Activated naive CD4-positive, alpha-beta T cell treated with anti-CD3 and anti-CD28 coated beads for 36 hours (primary cell): Measurements from ENCODE around the gene GTF2A1L. TPM values are rescaled to one million over a fixed set of nuclear protein-coding genes. Genes with fewer than 3 reads are reported as not detected.

Experiments
- CTCF ChIA-PET: fragments of 350-600 bp; sonication (Branson Sonifier 250); formaldehyde crosslinking; loops from one replicate; lab custom pipeline; 2021; ENCODE audit warnings: antibody characterized with exemption; lab: Charles Lee
- DNase-seq: peaks from one replicate; pipeline ENCODE4 v3.0.0-alpha.2; 2020
- H3K27ac Mint-ChIP-seq: one replicate; pipeline ENCODE4 v1.8.0; 2021; ENCODE audit warnings: mild to moderate bottlenecking, mixed read lengths
- H3K27me3 Mint-ChIP-seq: one replicate; pipeline ENCODE4 v1.8.0; 2021; ENCODE audit warnings: low read depth, mixed read lengths
- H3K36me3 Mint-ChIP-seq: one replicate; pipeline ENCODE4 v1.8.0; 2021; ENCODE audit warnings: low read depth, mixed read lengths
- H3K4me1 Mint-ChIP-seq: one replicate; pipeline ENCODE4 v1.8.0; 2021; ENCODE audit warnings: low read depth, mixed read lengths
- H3K4me3 Mint-ChIP-seq: one replicate; pipeline ENCODE4 v1.8.0; 2021; ENCODE audit warnings: mild to moderate bottlenecking, moderate library complexity, mixed read lengths
- H3K9me3 Mint-ChIP-seq: one replicate; pipeline ENCODE4 v1.8.0; 2021; ENCODE audit warnings: mixed read lengths
- intact Hi-C: fragments of 100-400 bp; cut with micrococcal nuclease; formaldehyde crosslinking; loops from one replicate; pipeline ENCODE4 v1.15.1; 2023
- total RNA-seq, 2 experiments: library from RNA; stranded (reverse); gene quantifications; one replicate each; pipeline ENCODE4 v1.2.3, GENCODE V29; 2021

Gene GTF2A1L, protein sequence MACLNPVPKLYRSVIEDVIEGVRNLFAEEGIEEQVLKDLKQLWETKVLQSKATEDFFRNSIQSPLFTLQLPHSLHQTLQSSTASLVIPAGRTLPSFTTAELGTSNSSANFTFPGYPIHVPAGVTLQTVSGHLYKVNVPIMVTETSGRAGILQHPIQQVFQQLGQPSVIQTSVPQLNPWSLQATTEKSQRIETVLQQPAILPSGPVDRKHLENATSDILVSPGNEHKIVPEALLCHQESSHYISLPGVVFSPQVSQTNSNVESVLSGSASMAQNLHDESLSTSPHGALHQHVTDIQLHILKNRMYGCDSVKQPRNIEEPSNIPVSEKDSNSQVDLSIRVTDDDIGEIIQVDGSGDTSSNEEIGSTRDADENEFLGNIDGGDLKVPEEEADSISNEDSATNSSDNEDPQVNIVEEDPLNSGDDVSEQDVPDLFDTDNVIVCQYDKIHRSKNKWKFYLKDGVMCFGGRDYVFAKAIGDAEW
- not detected for total RNA-seq

DNA sequence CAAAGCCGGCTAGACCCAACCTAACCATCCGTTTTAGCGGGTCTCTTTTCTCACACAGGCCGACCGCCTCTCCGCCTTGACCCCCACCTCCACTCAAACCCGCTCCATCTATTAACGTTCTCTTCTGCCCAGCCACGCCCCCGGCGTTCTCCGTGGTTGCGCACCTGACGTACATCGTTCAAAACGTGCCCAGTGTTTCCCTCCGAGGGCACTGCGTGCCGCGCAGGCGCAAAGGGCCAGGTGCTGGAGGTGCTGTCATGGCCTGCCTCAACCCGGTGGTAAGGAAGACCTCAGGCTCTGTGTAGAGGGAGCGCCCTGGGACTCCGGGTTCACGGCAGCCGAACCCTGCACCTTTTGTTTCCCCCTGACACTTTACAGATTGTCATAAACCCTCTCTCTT, at the start of gene GTF2A1L:
Gene GTF2A1L (plus strand): TSS at position 239 of the 400 bp plus-strand sequence. CDS start 19 bp downstream, at position 258.
- peaks cover 3% of the 10 kb centered on the region for H3K9me3 Mint-ChIP-seq
- intact Hi-C loops: no loop called here
- CTCF ChIA-PET: no interaction called here
- H3K27me3 Mint-ChIP-seq: no peaks in the 10 kb centered on the region
- no peaks in the 10 kb centered on the region for H3K4me1 Mint-ChIP-seq
- no peak for DNase-seq
- no peaks in the 10 kb centered on the region for H3K36me3 Mint-ChIP-seq
- no peak within 1 kb of the TSS for H3K27ac Mint-ChIP-seq
- H3K4me3 Mint-ChIP-seq: no peak within 1 kb of the TSS

- no peak for DNase-seq
- Mint-ChIP-seq H3K27ac (no peak overlapping the region), H3K36me3 (no peaks in the 10 kb centered on the region), H3K4me3 (no peak overlapping the region), H3K4me1 (no peaks in the 10 kb centered on the region), H3K27me3 (no peaks in the 10 kb centered on the region), H3K9me3 (no peaks in the 10 kb centered on the region)
- CTCF ChIA-PET: no interaction called here
- intact Hi-C loops: no loop called here
Measured at GRCh38 chr2:48568547-48568946, 49.1 kb upstream of the GTF2A1L start.

- peaks cover under 1% of the 10 kb centered on the region for H3K9me3 Mint-ChIP-seq
- H3K36me3 Mint-ChIP-seq: no peaks in the 10 kb centered on the region
- H3K27me3 Mint-ChIP-seq: no peaks in the 10 kb centered on the region
- H3K4me3 Mint-ChIP-seq: no peak overlapping the region
- intact Hi-C loops: no loop called here
- peaks cover 1% of the 10 kb centered on the region for H3K4me1 Mint-ChIP-seq
- no peak overlapping the region for H3K27ac Mint-ChIP-seq
- no peak for DNase-seq
- CTCF ChIA-PET: no interaction called here
Measured at GRCh38 chr2:48569433-48569832, 48.2 kb upstream of the GTF2A1L start.

DNA sequence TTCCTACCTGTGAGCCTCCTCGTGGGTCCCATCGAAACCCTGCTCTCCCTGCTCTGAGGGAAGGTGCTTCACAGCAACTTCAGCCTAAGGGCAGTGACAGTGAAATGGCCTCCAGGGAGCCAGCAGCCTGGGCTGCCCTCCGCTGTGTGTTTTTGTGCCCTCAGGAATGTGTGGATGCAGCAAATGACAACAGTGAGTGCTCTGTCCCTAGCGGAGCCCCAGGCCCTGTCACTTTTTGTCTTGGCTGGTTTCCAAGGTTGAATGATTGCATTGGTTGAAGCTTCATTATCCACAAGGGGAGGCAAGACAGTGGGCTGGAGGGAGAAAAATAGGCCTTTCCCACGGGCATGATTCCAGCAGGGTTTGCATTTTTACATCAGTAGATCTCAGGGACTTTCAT, 44.8 kb upstream of the GTF2A1L start:
- intact Hi-C loops: no loop called here
- no peak for DNase-seq
- H3K27me3 Mint-ChIP-seq: no peaks in the 10 kb centered on the region
- H3K36me3 Mint-ChIP-seq: no peaks in the 10 kb centered on the region
- CTCF ChIA-PET: no interaction called here
- H3K4me1 Mint-ChIP-seq: peaks cover 9% of the 10 kb centered on the region
- no peak overlapping the region for H3K27ac Mint-ChIP-seq
- H3K4me3 Mint-ChIP-seq: no peak overlapping the region
- H3K9me3 Mint-ChIP-seq: peaks cover 2% of the 10 kb centered on the region

GRCh38 chr2:48574353-48575287, 43.0 kb upstream of the GTF2A1L start:
- H3K36me3 Mint-ChIP-seq: no peaks in the 10 kb centered on the region
- CTCF ChIA-PET: no interaction called here
- no peak for DNase-seq
- no peak overlapping the region for H3K4me3 Mint-ChIP-seq
- H3K9me3 Mint-ChIP-seq: peaks cover 2% of the 10 kb centered on the region
- peaks cover 9% of the 10 kb centered on the region for H3K4me1 Mint-ChIP-seq
- H3K27ac Mint-ChIP-seq: no peak overlapping the region
- H3K27me3 Mint-ChIP-seq: no peaks in the 10 kb centered on the region
- intact Hi-C loops: no loop called here

GRCh38 chr2:48578313-48578712, 39.3 kb upstream of the GTF2A1L start:
- DNase-seq: no peak

GRCh38 chr2:48583961-48584360, 33.7 kb upstream of the GTF2A1L start:
- Mint-ChIP-seq H3K4me3 (no peak overlapping the region), H3K27ac (no peak overlapping the region), H3K9me3 (no peaks in the 10 kb centered on the region), H3K27me3 (no peaks in the 10 kb centered on the region), H3K36me3 (peaks cover 4% of the 10 kb centered on the region), H3K4me1 (no peaks in the 10 kb centered on the region)
- no peak for DNase-seq
- CTCF ChIA-PET: interaction anchor here (1.2 kb wide), 1 partner anchor 32 kb away, joined by 7 read pairs; no protein-coding TSS in a partner anchor
- intact Hi-C loops: no loop called here

More at GRCh38 chr2:48578313-48578712, 39.3 kb upstream of the GTF2A1L start:
- CTCF ChIA-PET: no interaction called here
- intact Hi-C loops: no loop called here
- Mint-ChIP-seq H3K4me1 (peaks cover 9% of the 10 kb centered on the region), H3K4me3 (no peak overlapping the region), H3K36me3 (peaks cover 4% of the 10 kb centered on the region), H3K9me3 (peaks cover 2% of the 10 kb centered on the region), H3K27ac (no peak overlapping the region), H3K27me3 (no peaks in the 10 kb centered on the region)

DNA sequence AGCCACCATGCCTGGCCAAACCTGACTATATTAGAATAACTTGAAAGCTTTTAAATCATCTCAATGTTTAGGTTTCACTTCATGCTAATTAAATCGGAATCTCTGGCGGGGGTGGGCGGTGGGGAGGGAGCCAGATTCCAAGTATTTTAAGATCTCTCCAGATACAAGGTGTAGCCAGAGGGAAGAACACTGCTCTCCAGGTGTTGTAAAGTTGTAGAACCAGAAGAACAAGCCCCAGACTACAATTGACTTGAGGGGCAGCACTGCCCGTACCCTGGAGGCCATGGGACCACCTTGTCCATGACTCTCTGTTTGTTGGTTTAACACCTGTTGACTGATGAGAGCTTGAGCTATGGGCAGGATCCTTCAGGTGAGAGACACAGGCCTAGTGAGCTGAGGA, 33.1 kb upstream of the GTF2A1L start:
- Mint-ChIP-seq H3K4me3 (no peak overlapping the region), H3K27me3 (no peaks in the 10 kb centered on the region), H3K4me1 (no peaks in the 10 kb centered on the region), H3K27ac (no peak overlapping the region), H3K36me3 (peaks cover 4% of the 10 kb centered on the region), H3K9me3 (no peaks in the 10 kb centered on the region)
- intact Hi-C loops: no loop called here
- DNase-seq: no peak
- CTCF ChIA-PET: no interaction called here

DNA sequence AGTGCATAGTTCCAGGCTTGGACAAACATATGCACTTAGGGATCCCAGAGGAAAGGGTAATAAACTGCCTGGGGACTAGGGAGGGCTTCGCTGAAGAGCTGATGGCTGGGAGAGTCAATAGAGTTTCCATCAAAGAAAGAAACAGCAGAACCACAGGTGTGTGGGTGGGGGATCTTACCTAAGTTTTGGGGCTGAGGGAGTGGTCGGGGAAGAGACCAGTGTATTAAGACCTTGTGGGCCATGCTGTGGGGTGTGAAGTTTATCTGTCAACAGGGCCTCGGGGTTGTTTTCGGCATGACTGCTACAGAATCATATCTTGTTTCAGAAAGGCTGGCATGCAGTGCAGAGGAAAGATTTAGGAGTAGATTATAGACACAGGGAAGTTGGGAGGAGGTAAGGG, 31.2 kb upstream of the GTF2A1L start:
- Mint-ChIP-seq H3K27ac (no peak overlapping the region), H3K4me1 (no peaks in the 10 kb centered on the region), H3K4me3 (no peak overlapping the region), H3K9me3 (no peaks in the 10 kb centered on the region), H3K27me3 (no peaks in the 10 kb centered on the region), H3K36me3 (no peaks in the 10 kb centered on the region)
- CTCF ChIA-PET: interaction anchor here (0.7 kb wide), 1 partner anchor 75 kb away, joined by 5 read pairs; no protein-coding TSS in a partner anchor
- intact Hi-C loops: no loop called here
- DNase-seq: no peak

DNA sequence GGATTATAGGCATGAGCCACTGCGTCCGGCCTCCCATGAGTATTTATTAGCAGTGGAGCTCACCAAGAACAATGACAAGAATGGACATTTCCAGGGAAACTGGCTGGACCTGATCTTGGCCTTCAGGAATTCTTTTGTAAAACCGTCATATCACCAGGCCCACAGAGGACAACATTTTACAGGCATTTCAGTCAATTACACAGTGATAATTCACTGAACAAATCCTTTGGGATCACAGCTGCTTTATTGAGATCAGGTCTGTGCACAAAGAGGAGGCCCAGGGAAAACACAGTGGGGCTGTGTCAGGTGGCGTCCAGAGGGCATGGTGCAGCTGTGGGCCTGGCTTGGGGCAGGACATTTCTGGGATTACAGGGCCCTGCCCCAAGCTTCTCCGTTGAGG, 30.1 kb upstream of the GTF2A1L start:
- H3K4me3 Mint-ChIP-seq: no peak overlapping the region
- no peaks in the 10 kb centered on the region for H3K36me3 Mint-ChIP-seq
- H3K4me1 Mint-ChIP-seq: no peaks in the 10 kb centered on the region
- intact Hi-C loops: no loop called here
- H3K27me3 Mint-ChIP-seq: no peaks in the 10 kb centered on the region
- H3K27ac Mint-ChIP-seq: no peak overlapping the region
- DNase-seq: no peak
- H3K9me3 Mint-ChIP-seq: no peaks in the 10 kb centered on the region
- CTCF ChIA-PET: no interaction called here

DNA sequence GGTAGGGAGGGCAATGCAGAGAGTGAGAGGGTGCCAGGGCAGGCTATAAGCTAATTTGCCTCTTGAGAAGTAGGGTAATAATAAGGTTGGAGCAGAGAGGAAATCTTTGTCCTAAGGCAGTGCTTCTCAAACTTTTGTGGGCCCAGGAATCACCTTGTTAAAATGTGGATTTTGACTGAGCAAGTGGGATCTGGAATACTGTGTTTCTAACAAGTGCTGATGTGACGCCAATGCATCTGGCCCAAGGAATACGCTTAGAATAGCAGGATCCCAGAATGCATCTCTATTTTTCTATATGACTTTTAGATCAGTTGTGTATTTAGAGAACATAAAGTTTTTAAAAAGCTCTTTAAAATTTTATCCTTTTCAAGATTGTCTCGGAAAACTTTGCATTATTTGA, 29.7 kb upstream of the GTF2A1L start:
- H3K27ac Mint-ChIP-seq: no peak overlapping the region
- no peaks in the 10 kb centered on the region for H3K4me1 Mint-ChIP-seq
- CTCF ChIA-PET: interaction anchor here (0.5 to 1.2 kb wide), 3 partner anchors 139 to 369 kb away, joined by 3 to 7 read pairs (median 3); no protein-coding TSS in a partner anchor
- H3K36me3 Mint-ChIP-seq: no peaks in the 10 kb centered on the region
- H3K9me3 Mint-ChIP-seq: no peaks in the 10 kb centered on the region
- H3K4me3 Mint-ChIP-seq: no peak overlapping the region
- DNase-seq: no peak
- intact Hi-C loops: no loop called here
- H3K27me3 Mint-ChIP-seq: no peaks in the 10 kb centered on the region

- H3K9me3 Mint-ChIP-seq: no peaks in the 10 kb centered on the region
- H3K4me1 Mint-ChIP-seq: no peaks in the 10 kb centered on the region
- H3K27me3 Mint-ChIP-seq: no peaks in the 10 kb centered on the region
- no peak overlapping the region for H3K27ac Mint-ChIP-seq
- no peak overlapping the region for H3K4me3 Mint-ChIP-seq
- CTCF ChIA-PET: interaction anchor here (0.6 to 1.2 kb wide), 3 partner anchors 140 to 242 kb away, joined by 3 read pairs; no protein-coding TSS in a partner anchor
- no peak for DNase-seq
- H3K36me3 Mint-ChIP-seq: no peaks in the 10 kb centered on the region
- intact Hi-C loops: no loop called here
Measured at GRCh38 chr2:48588745-48589144, 28.9 kb upstream of the GTF2A1L start.
